Endothelial cell of umbilical vein (primary cell): ENCODE results near the gene CCDC27.

ENCODE experiments used
- EZH2 ChIP-seq: IDR thresholded peaks from 2 replicates; pipeline ENCODE4 v1.6.1; 2012; ENCODE audit warnings: borderline replicate concordance, low read depth, mild to moderate bottlenecking, moderate library complexity, low read length, inconsistent platforms; ENCODE audit not compliant: severe bottlenecking
- TF ChIP-seq, protein P1 (sequence below), 2 donors: IDR thresholded peaks; 1 replicate in 1 of 2; 2 replicates in 1 of 2; pipeline ENCODE4 v1.5.1; 2011; ENCODE audit warnings: low read length in 2 of 2, mild to moderate bottlenecking in 2 of 2, moderate library complexity in 2 of 2, control low read depth in 1 of 2, inconsistent platforms in 1 of 2, low read depth in 1 of 2; ENCODE audit not compliant: insufficient read depth in 1 of 2; ENCODE audit errors: extremely low read depth in 1 of 2

DNA sequence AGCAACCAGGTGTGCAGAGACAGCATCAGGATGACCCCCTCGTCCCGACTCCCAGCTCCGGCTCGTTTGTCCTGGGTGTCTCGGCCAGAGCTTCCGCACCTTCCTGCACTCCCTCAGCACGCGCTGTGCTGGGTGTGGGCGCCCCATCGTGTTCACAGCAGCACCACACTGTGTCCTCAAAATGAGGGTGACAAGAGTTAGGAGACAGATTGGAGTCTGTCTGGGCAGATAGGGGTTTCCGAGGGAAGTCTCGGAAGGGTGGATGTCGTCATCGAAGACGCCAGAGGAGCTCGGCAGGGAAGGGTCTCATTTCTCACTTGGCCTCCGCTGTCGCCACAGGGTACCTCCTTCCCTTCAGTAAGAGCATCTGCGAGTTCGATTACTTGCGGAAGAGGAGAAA, 4.1 kb downstream of the CCDC27 start:
- TF ChIP-seq, protein P1, sequence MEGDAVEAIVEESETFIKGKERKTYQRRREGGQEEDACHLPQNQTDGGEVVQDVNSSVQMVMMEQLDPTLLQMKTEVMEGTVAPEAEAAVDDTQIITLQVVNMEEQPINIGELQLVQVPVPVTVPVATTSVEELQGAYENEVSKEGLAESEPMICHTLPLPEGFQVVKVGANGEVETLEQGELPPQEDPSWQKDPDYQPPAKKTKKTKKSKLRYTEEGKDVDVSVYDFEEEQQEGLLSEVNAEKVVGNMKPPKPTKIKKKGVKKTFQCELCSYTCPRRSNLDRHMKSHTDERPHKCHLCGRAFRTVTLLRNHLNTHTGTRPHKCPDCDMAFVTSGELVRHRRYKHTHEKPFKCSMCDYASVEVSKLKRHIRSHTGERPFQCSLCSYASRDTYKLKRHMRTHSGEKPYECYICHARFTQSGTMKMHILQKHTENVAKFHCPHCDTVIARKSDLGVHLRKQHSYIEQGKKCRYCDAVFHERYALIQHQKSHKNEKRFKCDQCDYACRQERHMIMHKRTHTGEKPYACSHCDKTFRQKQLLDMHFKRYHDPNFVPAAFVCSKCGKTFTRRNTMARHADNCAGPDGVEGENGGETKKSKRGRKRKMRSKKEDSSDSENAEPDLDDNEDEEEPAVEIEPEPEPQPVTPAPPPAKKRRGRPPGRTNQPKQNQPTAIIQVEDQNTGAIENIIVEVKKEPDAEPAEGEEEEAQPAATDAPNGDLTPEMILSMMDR (IDR thresholded peaks at IDR 0.05; ENCODE audit: extremely low read depth in 1 of 2, insufficient read depth in 1 of 2, low read depth in 1 of 2, low read length in 2 of 2) = no peak
- TF ChIP-seq EZH2 = no peak
